ENCODE data around the gene LRRC55. TPM values are rescaled to one million over a fixed set of nuclear protein-coding genes. Genes with fewer than 3 reads are reported as not detected.
"Not testable (repeated sequence)": the region's sequence is repeated elsewhere in the genome, so short reads cannot be mapped to it uniquely, and the experiment has no call there.

LRRC55 gene
- total RNA-seq, 1 donor from 2014 or later: not detected

DNA sequence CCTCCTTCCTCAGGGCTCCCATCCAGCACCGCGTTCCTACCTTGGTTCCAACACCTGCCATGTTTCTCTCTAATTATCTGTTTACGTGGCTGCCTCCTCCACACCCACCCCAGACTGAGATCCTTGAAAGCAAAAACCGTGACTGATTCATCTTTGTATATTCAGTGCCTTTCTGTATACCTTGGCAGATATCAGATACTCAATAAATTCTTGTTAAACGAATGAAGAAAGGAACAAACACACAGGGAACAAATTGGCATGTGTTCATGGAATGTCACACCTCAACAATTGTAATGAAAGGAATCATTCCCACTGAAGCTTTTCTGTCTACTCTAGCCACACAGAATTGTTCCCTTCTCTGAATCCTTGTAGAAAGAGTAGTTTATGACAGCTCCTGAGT is 20.4 kb upstream of the LRRC55 start:
- DNase-seq (ENCODE audit: low read depth): no peak

DNA sequence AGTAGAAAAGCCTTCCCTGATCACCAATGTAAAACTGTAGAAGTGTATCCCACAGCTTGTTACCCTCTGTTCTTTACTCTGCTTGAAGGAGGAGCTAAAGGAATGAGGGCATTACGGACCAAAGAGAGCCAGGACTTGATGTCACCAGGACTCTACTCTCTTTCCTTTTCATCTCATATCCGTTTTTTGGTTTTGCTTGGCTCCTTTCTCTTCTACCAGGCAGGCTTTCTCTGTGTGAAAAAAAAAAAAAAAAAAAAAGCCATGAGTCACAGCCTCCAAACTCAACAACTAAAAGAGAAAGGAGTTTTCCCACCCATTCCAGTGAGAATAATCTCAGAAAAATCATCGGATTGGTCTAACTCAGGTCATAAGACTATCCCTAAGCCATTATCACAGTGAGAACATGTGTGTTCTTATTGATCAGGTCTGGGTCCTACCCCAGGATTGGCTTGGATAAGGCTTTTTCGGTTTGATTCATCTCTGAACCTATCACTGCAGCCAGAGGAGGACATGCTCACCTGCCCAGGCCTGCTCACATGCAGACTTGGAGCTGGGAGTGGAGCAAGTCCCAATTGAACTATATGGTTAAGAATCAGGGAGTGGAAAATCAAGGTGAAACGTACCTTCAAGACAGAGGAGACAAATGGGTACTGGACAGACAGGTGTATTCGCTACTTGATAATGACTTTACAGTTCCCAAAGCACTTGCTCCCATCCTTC is 19.4 kb upstream of the LRRC55 start:
- DNase-seq (ENCODE audit: low read depth): no peak

DNA sequence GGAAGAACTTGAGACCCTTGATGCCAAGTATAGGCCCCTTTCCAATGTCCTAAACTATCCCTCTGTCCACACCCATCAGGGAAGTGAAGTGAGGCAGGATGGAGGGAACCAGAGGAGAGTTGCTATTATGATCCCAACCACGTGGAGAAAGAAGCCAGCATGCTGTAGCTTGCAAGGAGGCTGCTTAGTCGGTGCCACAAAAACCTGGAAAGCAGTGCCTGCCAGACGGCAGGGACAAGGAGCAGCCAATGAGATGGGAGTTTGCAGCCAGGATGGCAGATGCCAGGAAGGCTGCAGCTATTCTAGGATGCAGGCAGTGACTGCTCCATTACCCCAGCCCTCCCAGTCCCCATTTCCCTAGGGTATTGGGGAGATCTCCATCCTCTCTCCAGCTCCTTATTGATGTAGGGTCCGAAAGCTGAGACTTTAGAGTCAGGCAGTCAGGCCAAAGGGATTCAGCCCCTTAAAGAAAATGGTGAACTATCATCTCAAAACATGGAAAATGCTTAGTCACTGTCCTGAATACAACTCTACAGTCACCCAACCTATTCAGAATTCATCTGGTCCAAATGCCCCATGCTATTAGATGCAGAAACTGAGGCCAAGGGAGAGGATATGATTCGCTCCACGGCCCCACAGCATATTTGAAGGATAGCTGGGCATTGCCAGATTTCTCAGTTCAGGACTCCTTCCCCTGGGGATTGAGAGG is 18.4 kb upstream of the LRRC55 start:
- no peak for DNase-seq (ENCODE audit: low read depth)

DNA sequence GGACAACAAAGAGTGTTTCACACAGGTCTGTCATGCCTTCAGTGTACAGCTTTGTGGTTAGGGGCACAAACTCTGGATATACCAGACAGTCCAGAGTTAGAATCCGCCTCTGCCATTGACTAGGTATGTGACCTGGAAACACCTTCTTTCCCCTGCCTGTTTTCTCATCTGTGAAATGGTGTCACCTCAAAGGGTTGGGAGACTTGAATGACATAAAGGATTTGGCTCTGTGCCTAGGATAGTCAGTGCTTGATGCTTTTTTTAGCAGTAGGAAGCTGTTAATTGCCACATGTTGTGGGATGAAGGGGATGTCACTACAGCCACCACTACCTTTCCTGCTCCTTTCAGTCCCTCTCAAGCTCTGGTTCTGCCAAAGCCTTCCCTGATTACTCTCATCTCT is 17.4 kb upstream of the LRRC55 start:
- DNase-seq (ENCODE audit: low read depth): no peak

DNA sequence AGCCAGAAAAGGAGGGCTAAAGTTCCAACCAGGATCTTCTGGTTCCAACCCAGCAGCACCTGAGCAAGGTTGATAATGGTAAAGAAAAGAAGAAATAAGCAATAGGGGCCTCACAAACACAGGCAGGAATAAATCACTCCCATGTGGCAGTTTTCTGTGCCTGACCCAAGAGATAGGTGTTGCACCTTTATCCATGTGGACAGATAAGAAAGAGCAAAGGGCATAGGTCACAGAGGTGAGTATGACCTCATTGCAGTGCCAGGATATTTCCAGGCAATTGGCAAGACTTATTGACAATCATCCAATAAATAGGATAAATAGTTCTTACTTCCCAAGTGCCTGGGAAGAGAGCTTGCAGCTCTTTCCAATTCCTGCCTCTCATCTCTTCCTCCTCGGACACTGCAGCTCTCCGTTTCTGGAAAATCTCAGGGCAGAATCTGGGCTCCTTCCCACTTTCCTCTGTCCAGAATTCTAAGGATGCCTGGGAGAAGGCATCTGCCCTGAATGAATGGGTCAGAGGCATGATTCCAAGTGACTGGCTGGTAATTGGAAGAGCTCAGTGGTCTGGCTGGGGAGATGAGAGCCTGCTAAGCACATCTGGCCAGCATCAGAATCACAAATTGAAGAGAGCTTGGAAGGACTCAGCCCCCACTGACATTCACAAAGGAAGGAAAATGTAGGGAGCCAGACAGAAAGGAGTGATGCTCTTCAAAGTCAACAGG is 14.5 kb upstream of the LRRC55 start:
- DNase-seq (ENCODE audit: low read depth): no peak

DNA sequence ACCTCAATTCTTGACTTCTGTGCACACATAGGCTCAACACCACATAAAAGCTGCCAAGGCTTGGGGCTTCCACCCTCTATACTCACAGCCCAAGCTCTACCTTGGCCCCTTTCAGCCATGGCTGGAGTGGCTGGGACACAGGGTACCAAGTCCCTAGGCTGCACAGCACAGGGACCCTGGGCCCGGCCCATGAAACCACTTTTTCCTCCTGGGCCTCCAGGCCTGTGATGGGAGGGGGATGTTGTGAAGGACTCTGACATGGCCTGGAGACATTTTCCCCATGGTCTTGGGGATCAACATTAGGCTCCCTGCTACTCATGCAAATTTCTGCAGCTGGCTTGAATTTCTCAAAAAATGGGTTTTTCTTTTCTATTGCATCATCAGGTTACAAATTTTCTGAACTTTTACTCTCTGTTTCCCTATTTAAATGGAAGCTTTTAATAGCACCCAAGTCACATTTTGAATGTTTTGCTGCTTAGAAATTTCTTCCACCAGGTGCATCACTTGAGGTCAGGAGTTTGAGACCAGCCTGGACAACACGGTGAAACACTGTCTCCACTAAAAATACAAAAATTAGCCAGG is 11.9 kb upstream of the LRRC55 start:
- not testable (repeated sequence) for DNase-seq (ENCODE audit: low read depth)

DNA sequence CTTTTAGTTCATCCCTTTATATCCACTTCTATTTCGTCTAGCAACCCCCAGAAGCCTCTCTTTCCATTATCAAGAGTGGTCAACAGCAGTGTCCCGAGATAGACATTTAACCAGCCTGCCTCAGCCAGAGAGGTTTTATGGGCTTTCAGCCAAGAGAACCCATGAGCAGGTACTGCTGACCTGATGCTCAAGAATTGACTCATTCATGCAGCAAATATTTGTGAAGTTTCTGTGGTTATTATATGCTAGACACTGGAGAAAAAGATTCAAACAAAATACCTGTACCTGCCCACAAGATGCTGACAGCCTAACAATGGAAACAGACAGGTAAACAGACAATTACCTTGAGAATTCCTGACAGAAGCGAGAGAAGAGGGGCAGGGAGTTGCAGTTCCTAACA is 9.7 kb upstream of the LRRC55 start:
- no peak for DNase-seq (ENCODE audit: low read depth)

DNA sequence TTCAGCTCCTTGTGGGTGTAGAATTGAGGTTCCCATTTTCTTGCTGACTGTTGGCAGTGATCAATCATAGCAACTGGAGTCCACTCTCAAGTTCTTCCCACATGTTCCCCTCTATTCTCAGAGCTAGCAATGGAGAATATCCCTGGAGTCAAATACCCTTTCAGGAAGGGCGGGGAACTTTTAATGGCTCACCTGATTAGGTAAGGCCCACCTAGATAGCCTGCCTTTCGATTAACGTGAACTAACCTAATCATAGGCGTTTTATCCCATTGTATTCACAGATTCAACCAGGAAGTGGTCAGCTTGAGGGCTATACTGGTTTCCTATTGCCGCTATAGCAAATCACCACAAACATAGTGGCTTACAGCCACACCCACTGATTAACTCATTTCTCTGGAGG is 7.1 kb upstream of the LRRC55 start:
- no peak for DNase-seq (ENCODE audit: low read depth)

DNA sequence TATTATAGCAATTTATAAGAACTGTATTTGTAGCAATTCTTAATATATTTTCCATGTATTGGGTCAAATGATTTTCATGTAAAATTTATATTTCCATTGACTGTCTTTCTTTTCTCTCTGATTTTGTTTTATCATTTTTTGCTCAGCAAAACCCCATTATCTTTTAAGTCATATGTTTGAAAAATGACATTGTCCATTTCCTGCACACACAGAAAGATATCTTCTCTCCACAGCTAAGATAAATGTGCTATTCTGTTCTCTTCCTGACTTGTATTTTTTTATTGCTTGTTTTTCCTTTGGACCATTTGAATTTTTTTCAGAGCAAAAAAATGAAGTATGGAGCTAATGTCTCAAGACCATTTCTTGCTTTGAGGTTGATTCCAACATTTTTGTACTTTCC is 6.3 kb upstream of the LRRC55 start:
- DNase-seq (ENCODE audit: low read depth): no peak

DNA sequence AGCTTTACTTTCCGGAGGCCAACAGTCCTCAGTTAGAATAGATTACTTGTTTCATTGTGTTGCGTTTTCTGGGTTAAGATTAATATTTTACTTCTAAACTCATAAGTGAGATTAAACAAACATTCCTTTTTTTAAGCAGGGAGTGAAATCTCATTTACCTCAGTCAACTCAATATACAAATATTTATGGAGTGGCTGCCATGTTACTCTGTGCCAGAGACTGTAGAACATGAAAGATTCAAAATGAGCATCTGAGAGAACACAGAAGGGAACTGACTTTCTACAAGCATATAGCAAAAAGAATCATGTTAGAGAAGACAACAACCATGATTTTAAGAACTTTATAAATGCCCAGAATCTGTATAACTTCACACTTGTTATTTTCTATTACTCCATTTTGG is 3.4 kb upstream of the LRRC55 start:
- DNase-seq (ENCODE audit: low read depth): no peak

DNA sequence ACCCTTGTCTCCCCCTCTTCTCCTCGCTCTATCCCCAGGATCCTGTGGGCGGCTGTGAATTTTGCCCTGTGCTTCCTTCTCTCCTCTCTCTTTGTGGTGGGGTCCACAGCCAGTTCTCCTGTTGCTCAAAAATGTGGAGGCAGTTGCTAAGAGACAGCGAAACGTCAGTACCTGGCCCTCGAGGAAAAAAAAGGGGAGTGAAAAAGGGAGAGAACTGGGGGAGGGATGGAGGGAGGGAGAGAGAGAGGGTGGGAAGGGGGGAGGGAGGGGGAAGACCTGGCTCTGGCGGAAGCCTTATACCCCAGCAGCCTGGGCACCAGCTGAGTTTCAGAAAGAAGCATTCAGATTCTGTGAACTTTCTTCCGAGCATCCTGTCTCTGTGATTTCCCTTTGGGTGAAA is 2.1 kb upstream of the LRRC55 start:
- no peak for DNase-seq (ENCODE audit: low read depth)

DNA sequence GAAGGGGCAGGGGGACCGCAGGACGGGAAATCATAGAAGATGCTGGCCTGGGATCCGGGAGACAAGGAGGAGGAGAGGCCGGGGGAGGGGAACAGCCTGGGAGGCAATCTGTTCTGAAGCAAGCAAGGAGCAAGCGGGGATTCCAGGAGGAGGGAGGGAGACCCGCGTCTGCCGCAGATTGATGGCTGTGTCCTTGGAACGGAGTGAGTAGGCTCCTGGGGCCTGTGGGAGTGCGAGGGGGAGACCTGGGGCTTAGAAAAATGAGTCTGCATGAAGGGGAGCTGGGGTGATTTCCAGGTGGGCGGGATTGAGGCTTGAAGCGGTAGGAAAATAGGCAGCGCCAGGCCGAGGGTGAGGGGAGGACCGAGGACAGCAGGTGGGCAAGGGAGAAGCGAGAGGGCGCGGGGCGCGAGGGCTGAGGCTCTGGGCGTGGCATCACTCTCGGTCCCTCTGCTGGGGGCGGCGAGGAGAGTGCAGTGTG is 1.6 kb upstream of the LRRC55 start:
- no peak for DNase-seq (ENCODE audit: low read depth)

DNA sequence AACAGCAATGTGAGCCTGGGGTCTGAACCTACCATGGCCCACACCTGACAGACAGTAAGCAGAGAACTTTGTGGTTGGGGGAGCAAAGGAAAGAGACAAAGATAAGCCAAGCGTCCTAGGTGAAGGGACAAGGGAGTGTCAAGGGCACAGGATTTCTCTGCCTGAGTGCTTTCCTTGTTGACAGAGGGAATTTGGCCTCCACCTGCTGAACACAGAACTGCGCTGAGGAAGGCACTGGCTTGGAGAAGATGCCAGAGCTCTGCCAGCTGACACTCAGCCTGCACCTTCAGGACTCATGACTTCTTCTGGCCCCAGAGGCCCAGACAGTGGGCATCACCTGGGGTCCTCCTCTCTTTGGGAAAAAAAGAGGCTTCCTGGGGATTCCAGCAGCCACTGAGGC is 789 bp upstream of the LRRC55 start:
- no peak for DNase-seq (ENCODE audit: low read depth)

DNA sequence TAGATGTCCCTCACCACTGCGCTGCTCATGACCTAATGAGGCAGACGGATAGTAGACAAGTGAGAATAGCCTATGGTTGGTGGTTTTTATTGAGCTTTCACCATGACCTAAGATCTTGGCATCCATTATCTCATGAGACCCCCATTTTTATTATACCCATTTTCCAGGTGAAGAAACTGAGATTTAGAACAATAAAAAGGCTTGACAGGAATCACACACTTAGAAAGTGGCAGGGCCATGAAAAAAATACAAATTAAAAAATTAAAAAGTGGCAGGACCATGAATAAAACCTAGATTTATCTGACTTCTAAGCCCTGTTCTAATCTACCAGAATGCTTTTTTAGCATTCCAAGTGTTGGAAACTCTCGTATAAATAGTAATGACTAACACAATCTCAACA is 1.1 kb downstream of the LRRC55 start:
- no peak for DNase-seq (ENCODE audit: low read depth)

DNA sequence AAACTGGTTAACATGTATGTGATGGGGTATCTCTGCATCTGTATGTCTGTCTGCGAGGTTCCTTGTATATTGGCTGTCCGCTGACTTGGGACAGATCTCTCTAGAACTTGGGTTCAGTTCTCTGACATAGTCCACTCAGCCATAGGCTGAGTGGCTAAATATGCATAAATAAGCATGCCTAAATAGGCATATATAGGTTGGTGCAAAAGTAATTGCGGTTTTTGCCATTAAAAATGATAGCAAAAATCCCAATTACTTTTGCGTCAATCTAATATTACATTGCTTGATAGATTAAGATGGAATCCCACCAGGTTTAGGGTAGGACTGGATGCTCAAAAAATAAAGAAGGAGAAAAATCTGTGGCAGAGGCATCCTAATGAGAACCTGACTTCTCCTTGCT is 8.8 kb downstream of the LRRC55 start:
- DNase-seq (ENCODE audit: low read depth): no peak

DNA sequence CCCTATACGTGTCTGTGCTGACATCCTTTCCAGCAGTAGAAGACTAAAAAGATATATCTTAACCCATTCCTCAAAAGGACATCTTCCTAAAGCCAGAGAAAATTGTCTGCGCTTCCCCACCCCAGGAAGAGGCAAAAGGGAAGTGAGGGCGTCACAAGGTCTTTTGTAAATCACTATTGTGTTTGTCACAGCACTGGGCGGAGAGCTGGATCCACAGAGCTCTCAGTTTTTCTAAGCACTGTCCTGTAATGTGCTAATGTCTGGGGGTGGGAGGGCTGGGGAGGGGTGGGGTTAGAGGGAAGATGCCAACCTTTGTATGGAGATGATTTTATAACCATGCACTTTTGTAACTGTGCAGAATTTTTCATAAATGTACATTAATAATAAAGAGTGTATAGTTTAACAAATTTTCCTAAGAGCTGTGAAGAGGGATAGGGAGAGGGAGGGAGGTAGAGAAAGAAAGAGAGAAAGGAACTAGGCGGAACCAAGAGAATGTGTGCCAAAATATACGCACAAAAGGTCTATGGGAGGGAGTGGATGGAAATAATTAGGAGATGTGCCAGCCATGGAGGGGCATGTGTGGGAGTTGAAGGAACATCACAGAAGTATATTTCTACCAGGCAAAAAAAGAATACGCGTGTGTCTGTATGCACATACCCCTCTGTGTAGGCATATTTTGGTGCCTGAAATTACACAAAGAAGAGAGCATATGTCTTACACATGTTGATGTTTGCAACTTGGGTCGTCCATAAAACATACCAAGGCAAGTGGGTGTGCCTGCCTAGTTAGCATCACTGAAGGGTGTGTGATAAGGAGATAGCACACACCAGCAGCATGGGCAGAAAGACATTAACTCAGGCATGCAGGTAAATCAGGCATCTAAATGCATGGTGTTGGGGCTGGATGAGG is 9.8 kb downstream of the LRRC55 start:
- DNase-seq (ENCODE audit: low read depth): no peak

DNA sequence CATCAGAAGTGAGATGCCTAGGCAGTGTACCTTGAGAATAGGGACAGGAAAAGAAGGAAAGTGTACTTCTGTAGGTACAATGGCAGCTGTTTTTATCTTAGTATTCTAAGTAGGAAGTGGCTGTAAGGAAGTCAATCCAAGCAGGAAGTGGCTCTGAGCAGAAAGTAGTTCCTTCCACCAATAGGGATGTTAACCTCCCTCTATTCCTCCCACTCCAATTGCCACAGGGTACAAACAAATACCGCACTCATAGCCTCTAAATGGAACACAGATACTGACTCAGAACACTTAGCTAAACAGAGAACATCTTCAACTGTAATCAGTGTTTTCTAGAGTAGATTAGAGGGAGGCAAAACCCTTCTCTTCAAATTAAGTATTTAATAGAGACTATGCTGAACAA is 10.6 kb downstream of the LRRC55 start:
- DNase-seq (ENCODE audit: low read depth): no peak

DNA sequence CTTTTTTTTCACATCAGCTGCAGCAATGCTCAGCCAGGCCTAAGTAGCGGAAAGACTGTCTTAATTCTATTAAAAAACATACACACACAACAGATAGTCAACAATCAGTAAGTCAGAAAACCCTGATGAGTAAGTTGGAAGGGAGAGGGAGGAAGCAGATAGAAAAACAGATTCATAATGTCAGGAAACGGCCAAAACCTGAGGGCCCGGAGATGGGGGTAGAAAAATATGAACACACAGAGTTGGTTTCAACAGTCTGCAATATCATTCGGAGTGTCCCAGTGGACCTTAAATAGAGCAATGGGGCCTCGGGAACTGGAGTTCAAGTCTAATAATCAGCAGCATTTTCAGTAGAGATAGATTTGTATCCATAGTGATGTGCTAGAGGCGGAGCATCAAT is 14.8 kb downstream of the LRRC55 start:
- DNase-seq (ENCODE audit: low read depth): no peak

DNA sequence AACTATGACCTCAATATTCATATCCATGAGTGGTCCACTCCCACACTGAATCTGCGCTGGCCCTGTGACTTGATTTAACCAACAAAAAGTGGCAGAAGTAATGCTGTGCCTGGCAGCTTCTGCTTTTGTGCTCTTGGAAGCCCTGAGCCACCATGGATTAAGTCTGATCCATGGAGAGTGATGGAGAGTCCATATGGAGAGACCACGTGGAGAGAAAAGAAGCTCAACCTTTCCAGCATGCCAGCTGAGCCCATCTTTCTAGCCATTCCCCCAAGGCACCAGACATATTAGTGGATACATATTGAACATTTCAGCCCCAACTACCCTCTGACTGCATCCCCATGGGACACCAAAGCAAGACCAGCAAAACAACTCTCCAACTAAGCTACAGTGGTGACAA is 16.0 kb downstream of the LRRC55 start:
- DNase-seq (ENCODE audit: low read depth): no peak

DNA sequence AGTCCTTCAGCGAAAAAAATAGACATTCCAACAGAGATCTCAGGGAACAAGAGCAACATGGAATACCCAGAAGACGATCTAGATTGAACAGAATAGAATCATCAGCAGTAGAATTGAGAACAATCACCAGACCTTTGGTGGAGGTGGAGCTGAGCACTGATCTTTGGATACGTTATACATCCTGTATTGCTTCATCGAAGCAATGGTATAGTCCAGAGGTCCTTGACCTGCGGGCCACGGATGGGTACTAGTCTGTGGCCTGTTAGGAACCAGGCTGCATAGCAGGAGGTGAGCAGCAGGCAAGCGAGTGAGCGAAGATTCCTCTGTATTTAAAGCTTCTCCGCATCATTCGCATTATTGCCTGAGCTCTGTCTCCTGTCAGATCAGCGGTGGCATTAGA is 17.6 kb downstream of the LRRC55 start:
- no peak for DNase-seq (ENCODE audit: low read depth)

DNA sequence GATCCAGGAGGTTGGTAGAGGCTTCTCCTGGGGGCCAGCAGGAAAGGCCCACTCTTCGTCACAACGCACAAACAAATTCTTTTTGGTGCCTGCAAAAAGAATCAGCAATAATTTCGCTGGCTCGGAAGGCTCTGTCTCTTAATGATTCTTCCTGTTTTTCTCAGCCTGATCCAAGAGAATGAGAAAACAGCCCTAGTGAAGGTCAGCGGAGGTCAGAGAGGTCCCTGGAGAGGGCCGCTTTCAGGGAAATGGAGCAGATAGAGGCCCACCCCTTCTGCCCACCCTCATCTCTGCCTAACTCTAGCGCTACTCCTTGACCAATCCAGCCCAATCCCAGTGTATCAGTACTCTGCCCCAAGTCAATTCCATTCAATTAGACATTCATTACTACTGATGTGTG is 19.2 kb downstream of the LRRC55 start:
- DNase-seq (ENCODE audit: low read depth): no peak

All from myocyte (in vitro differentiated cells).